Measurements from ENCODE around the gene OR14K1. TPM values are rescaled to one million over a fixed set of nuclear protein-coding genes. Genes with fewer than 3 reads are reported as not detected.
"Not testable (repeated sequence)": the region's sequence is repeated elsewhere in the genome, so short reads cannot be mapped to it uniquely, and the experiment has no call there.

OR14K1 gene
- total and polyA plus RNA-seq, 2 donors = not detected

- no peaks in the 10 kb centered on the region for H3K36me3 ChIP-seq (ENCODE audit: control insufficient read depth in 2 of 2, insufficient read depth in 2 of 2, low read length in 1 of 2)
- no peak for DNase-seq (ENCODE audit: low read depth in 6 of 9, low spot score in 9 of 9)
- H3K27ac ChIP-seq (ENCODE audit: low read depth in 1 of 2, low read length in 1 of 2) = no peak overlapping the region
- H3K4me3 ChIP-seq (ENCODE audit: low read length in 2 of 2) = no peak overlapping the region
- H3K4me1 ChIP-seq (ENCODE audit: control insufficient read depth in 2 of 2, insufficient read depth in 2 of 2, low read length in 2 of 2) = no peaks in the 10 kb centered on the region
- H3K27me3 ChIP-seq (ENCODE audit: control insufficient read depth in 2 of 2, insufficient read depth in 1 of 2, low read length in 1 of 2) = no peaks in the 10 kb centered on the region
- H3K9me3 ChIP-seq (ENCODE audit: control insufficient read depth in 2 of 2, insufficient read depth in 1 of 2, low read length in 1 of 2) = peaks cover 0 to 12% of the 10 kb centered on the region in 2 donors
- 92% methylated on average over 3 of the region's 3 CpGs for WGBS
Observed at GRCh38 chr1:247746391-247746935, 8.0 kb downstream of the OR14K1 start.

GRCh38 chr1:247747616-247748015 lies 9.2 kb downstream of the OR14K1 start:
- H3K4me3 ChIP-seq (ENCODE audit: low read length in 2 of 2) = no peak overlapping the region
- H3K4me1 ChIP-seq (ENCODE audit: control insufficient read depth in 2 of 2, insufficient read depth in 2 of 2, low read length in 2 of 2) = no peaks in the 10 kb centered on the region
- H3K9me3 ChIP-seq (ENCODE audit: control insufficient read depth in 2 of 2, insufficient read depth in 1 of 2, low read length in 1 of 2) = peaks cover 0 to 12% of the 10 kb centered on the region in 2 donors
- H3K27ac ChIP-seq (ENCODE audit: low read depth in 1 of 2, low read length in 1 of 2) = no peak overlapping the region
- DNase-seq (ENCODE audit: low read depth in 6 of 9, low spot score in 9 of 9) = no peak
- no peaks in the 10 kb centered on the region for H3K27me3 ChIP-seq (ENCODE audit: control insufficient read depth in 2 of 2, insufficient read depth in 1 of 2, low read length in 1 of 2)
- WGBS = 97% methylated on average over 7 of the region's 7 CpGs
- H3K36me3 ChIP-seq (ENCODE audit: control insufficient read depth in 2 of 2, insufficient read depth in 2 of 2, low read length in 1 of 2) = no peaks in the 10 kb centered on the region

GRCh38 chr1:247748041-247748440 lies 9.6 kb downstream of the OR14K1 start, which contains the start of gene OR14A2:
TSS of gene OR14A2 (minus strand) at chr1:247748141.
- DNase-seq (ENCODE audit: low read depth in 6 of 9, low spot score in 9 of 9) = no peak
- H3K27me3 ChIP-seq (ENCODE audit: control insufficient read depth in 2 of 2, insufficient read depth in 1 of 2, low read length in 1 of 2) = no peaks in the 10 kb centered on the region
- peaks cover 0 to 12% of the 10 kb centered on the region in 2 donors for H3K9me3 ChIP-seq (ENCODE audit: control insufficient read depth in 2 of 2, insufficient read depth in 1 of 2, low read length in 1 of 2)
- no peak within 1 kb of the TSS for H3K27ac ChIP-seq (ENCODE audit: low read depth in 1 of 2, low read length in 1 of 2)
- H3K4me3 ChIP-seq (ENCODE audit: low read length in 2 of 2) = no peak within 1 kb of the TSS
- WGBS = 96% methylated on average over 2 of the region's 2 CpGs
- H3K36me3 ChIP-seq (ENCODE audit: control insufficient read depth in 2 of 2, insufficient read depth in 2 of 2, low read length in 1 of 2) = no peaks in the 10 kb centered on the region
- no peaks in the 10 kb centered on the region for H3K4me1 ChIP-seq (ENCODE audit: control insufficient read depth in 2 of 2, insufficient read depth in 2 of 2, low read length in 2 of 2)

- no peak for DNase-seq (ENCODE audit: low read depth in 6 of 9, low spot score in 9 of 9)
Observed at GRCh38 chr1:247749870-247750269, 11.5 kb downstream of the OR14K1 start.

GRCh38 chr1:247754311-247754710 lies 15.9 kb downstream of the OR14K1 start:
- H3K27me3 ChIP-seq (ENCODE audit: control insufficient read depth in 2 of 2, insufficient read depth in 1 of 2, low read length in 1 of 2); DNase-seq (ENCODE audit: low read depth in 6 of 9, low spot score in 9 of 9); H3K27ac ChIP-seq (ENCODE audit: low read depth in 1 of 2, low read length in 1 of 2); H3K4me1 ChIP-seq (ENCODE audit: control insufficient read depth in 2 of 2, insufficient read depth in 2 of 2, low read length in 2 of 2); H3K36me3 ChIP-seq (ENCODE audit: control insufficient read depth in 2 of 2, insufficient read depth in 2 of 2, low read length in 1 of 2); H3K4me3 ChIP-seq (ENCODE audit: low read length in 2 of 2): not testable (repeated sequence)
- WGBS = 95% methylated on average over 1 of the region's 1 CpG
- peaks cover 0 to 11% of the 10 kb centered on the region in 2 donors for H3K9me3 ChIP-seq (ENCODE audit: control insufficient read depth in 2 of 2, insufficient read depth in 1 of 2, low read length in 1 of 2)

More at GRCh38 chr1:247749870-247750269, 11.5 kb downstream of the OR14K1 start:
- no peak overlapping the region for H3K4me3 ChIP-seq (ENCODE audit: low read length in 2 of 2)
- no peaks in the 10 kb centered on the region for H3K36me3 ChIP-seq (ENCODE audit: control insufficient read depth in 2 of 2, insufficient read depth in 2 of 2, low read length in 1 of 2)
- no peak overlapping the region for H3K27ac ChIP-seq (ENCODE audit: low read depth in 1 of 2, low read length in 1 of 2)
- peaks cover 0 to 12% of the 10 kb centered on the region in 2 donors for H3K9me3 ChIP-seq (ENCODE audit: control insufficient read depth in 2 of 2, insufficient read depth in 1 of 2, low read length in 1 of 2)
- H3K27me3 ChIP-seq (ENCODE audit: control insufficient read depth in 2 of 2, insufficient read depth in 1 of 2, low read length in 1 of 2) = no peaks in the 10 kb centered on the region
- no peaks in the 10 kb centered on the region for H3K4me1 ChIP-seq (ENCODE audit: control insufficient read depth in 2 of 2, insufficient read depth in 2 of 2, low read length in 2 of 2)
- 97% methylated on average over 1 of the region's 1 CpG for WGBS

- Histone ChIP-seq H3K27ac (ENCODE audit: low read depth in 1 of 2, low read length in 1 of 2) (no peak within 1 kb of the TSS), H3K36me3 (ENCODE audit: control insufficient read depth in 2 of 2, insufficient read depth in 2 of 2, low read length in 1 of 2) (no peaks in the 10 kb centered on the region), H3K27me3 (ENCODE audit: control insufficient read depth in 2 of 2, insufficient read depth in 1 of 2, low read length in 1 of 2) (no peaks in the 10 kb centered on the region), H3K9me3 (ENCODE audit: control insufficient read depth in 2 of 2, insufficient read depth in 1 of 2, low read length in 1 of 2) (no peaks in the 10 kb centered on the region), H3K4me1 (ENCODE audit: control insufficient read depth in 2 of 2, insufficient read depth in 2 of 2, low read length in 2 of 2) (no peaks in the 10 kb centered on the region), H3K4me3 (ENCODE audit: low read length in 2 of 2) (no peak within 1 kb of the TSS)
- no peak for DNase-seq (ENCODE audit: low read depth in 6 of 9, low spot score in 9 of 9)
- WGBS = 97% methylated on average over 3 of the region's 3 CpGs
Observed at GRCh38 chr1:247760456-247760855, 22.0 kb downstream of the OR14K1 start, which contains the start of gene OR1C1. TSS of gene OR1C1 (minus strand) at chr1:247760556. CDS start at chr1:247758406, 2,150 bp downstream.

- Histone ChIP-seq H3K4me1 (ENCODE audit: control insufficient read depth in 2 of 2, insufficient read depth in 2 of 2, low read length in 2 of 2) (no peaks in the 10 kb centered on the region), H3K4me3 (ENCODE audit: low read length in 2 of 2) (no peak overlapping the region), H3K9me3 (ENCODE audit: control insufficient read depth in 2 of 2, insufficient read depth in 1 of 2, low read length in 1 of 2) (no peaks in the 10 kb centered on the region), H3K36me3 (ENCODE audit: control insufficient read depth in 2 of 2, insufficient read depth in 2 of 2, low read length in 1 of 2) (no peaks in the 10 kb centered on the region), H3K27me3 (ENCODE audit: control insufficient read depth in 2 of 2, insufficient read depth in 1 of 2, low read length in 1 of 2) (no peaks in the 10 kb centered on the region), H3K27ac (ENCODE audit: low read depth in 1 of 2, low read length in 1 of 2) (no peak overlapping the region)
- DNase-seq (ENCODE audit: low read depth in 6 of 9, low spot score in 9 of 9) = no peak
Observed at GRCh38 chr1:247769603-247770002, 31.2 kb downstream of the OR14K1 start.

Other genes starting within 250 kb of the OR14K1 start
- gene OR2C3, start 202.2 kb upstream of the OR14K1 start, total RNA-seq = 0.05 TPM
- 0.02 TPM for gene OR2C3, start 202.2 kb upstream of the OR14K1 start, polyA plus RNA-seq
- gene GCSAML, start 189.5 kb upstream of the OR14K1 start, total RNA-seq = 0.42 TPM
- 0.48 TPM for gene GCSAML, start 189.5 kb upstream of the OR14K1 start, polyA plus RNA-seq
- gene OR2G2, start 150.3 kb upstream of the OR14K1 start, total RNA-seq = not detected
- 0.05 TPM for gene OR2G2, start 150.3 kb upstream of the OR14K1 start, polyA plus RNA-seq
- gene OR2G3, start 133.0 kb upstream of the OR14K1 start, total RNA-seq = not detected
- gene OR2G3, start 133.0 kb upstream of the OR14K1 start, polyA plus RNA-seq = not detected
- not detected for gene OR13G1, start 58.9 kb upstream of the OR14K1 start, total RNA-seq
- gene OR13G1, start 58.9 kb upstream of the OR14K1 start, polyA plus RNA-seq = not detected
- not detected for gene OR6F1, start 22.0 kb upstream of the OR14K1 start, total RNA-seq
- not detected for gene OR6F1, start 22.0 kb upstream of the OR14K1 start, polyA plus RNA-seq
- not detected for gene OR14A2, start 9.5 kb downstream of the OR14K1 start, total RNA-seq
- not detected for gene OR14A2, start 9.5 kb downstream of the OR14K1 start, polyA plus RNA-seq
- gene OR1C1, start 21.9 kb downstream of the OR14K1 start, total RNA-seq = not detected
- gene OR1C1, start 21.9 kb downstream of the OR14K1 start, polyA plus RNA-seq = not detected
- gene OR14A16, start 85.5 kb downstream of the OR14K1 start, total RNA-seq = not detected
- not detected for gene OR14A16, start 85.5 kb downstream of the OR14K1 start, polyA plus RNA-seq
- not detected for gene OR11L1, start 103.3 kb downstream of the OR14K1 start, total RNA-seq
- gene OR11L1, start 103.3 kb downstream of the OR14K1 start, polyA plus RNA-seq = not detected
- gene TRIM58, start 118.6 kb downstream of the OR14K1 start, total RNA-seq = 0.66 TPM
- 0.14 TPM for gene TRIM58, start 118.6 kb downstream of the OR14K1 start, polyA plus RNA-seq
- gene OR2W3, start 157.0 kb downstream of the OR14K1 start, total RNA-seq = 0.09 TPM
- 0.09 TPM for gene OR2W3, start 157.0 kb downstream of the OR14K1 start, polyA plus RNA-seq
- not detected for gene OR2T8, start 181.6 kb downstream of the OR14K1 start, total RNA-seq
- 0.02 TPM for gene OR2T8, start 181.6 kb downstream of the OR14K1 start, polyA plus RNA-seq
- gene OR2AJ1, start 186.3 kb downstream of the OR14K1 start, total RNA-seq = not detected
- not detected for gene OR2AJ1, start 186.3 kb downstream of the OR14K1 start, polyA plus RNA-seq
- not detected for gene OR2L8, start 210.2 kb downstream of the OR14K1 start, total RNA-seq
- gene OR2L8, start 210.2 kb downstream of the OR14K1 start, polyA plus RNA-seq = not detected
- 0.09 TPM for gene OR2AK2, start 226.6 kb downstream of the OR14K1 start, total RNA-seq
- not detected for gene OR2AK2, start 226.6 kb downstream of the OR14K1 start, polyA plus RNA-seq

All from thymus (tissue), 11 donors.